Cardiac septum (tissue), 1 donor: ENCODE results near the gene EFHB. TPM values are rescaled to one million over a fixed set of nuclear protein-coding genes. Genes with fewer than 3 reads are reported as not detected.
"Not testable (repeated sequence)": the region's sequence is repeated elsewhere in the genome, so short reads cannot be mapped to it uniquely, and the experiment has no call there.

Experiments
- DNase-seq: peaks from one replicate; pipeline ENCODE4 v3.0.0-alpha.2; 2020; ENCODE audit warnings: low spot score
- intact Hi-C: fragments of 100-400 bp; cut with DNase I; formaldehyde crosslinking; loops from one replicate; pipeline ENCODE4 v1.14.0; 2022
- total RNA-seq: library from RNA; stranded (reverse); fragmentation: NEBNext Ultra II Directional; extraction: Animal tissue kit (Norgen Biotek cat#: 25700); gene quantifications from one replicate; pipeline ENCODE4 v1.2.1, GENCODE V29; 2021
- donor health status: DM: no; HTN: no; CAD: no.

EFHB gene
- total RNA-seq, 1 donor from 2014 or later: 0.59 TPM

GRCh38 chr3:19932422-19932821 is 1.6 kb downstream of the EFHB start:
- intact Hi-C loops: no loop called here
- no peak for DNase-seq

- intact Hi-C loops: no loop called here
- DNase-seq: no peak
Observed at GRCh38 chr3:19931767-19932188, 2.2 kb downstream of the EFHB start.

GRCh38 chr3:19931180-19931692 is 2.8 kb downstream of the EFHB start:
- intact Hi-C loops: no loop called here
- no peak for DNase-seq

GRCh38 chr3:19920401-19921080 is 13.5 kb downstream of the EFHB start:
- intact Hi-C loops: no loop called here

GRCh38 chr3:19917167-19917566 is 16.9 kb downstream of the EFHB start:
- DNase-seq: no peak
- intact Hi-C loops: no loop called here

More at GRCh38 chr3:19920401-19921080, 13.5 kb downstream of the EFHB start:
- DNase-seq: no peak

- DNase-seq: no peak
- intact Hi-C loops: no loop called here
Observed at GRCh38 chr3:19911452-19911851, 22.6 kb downstream of the EFHB start.

GRCh38 chr3:19907523-19907922 is 26.5 kb downstream of the EFHB start:
- no peak for DNase-seq
- intact Hi-C loops: no loop called here

GRCh38 chr3:19903649-19904048 is 30.4 kb downstream of the EFHB start:
- intact Hi-C loops: no loop called here
- DNase-seq: no peak

GRCh38 chr3:19901918-19902317 is 32.1 kb downstream of the EFHB start:
- no peak for DNase-seq
- intact Hi-C loops: no loop called here

GRCh38 chr3:19901337-19901736 is 32.7 kb downstream of the EFHB start:
- no peak for DNase-seq
- intact Hi-C loops: no loop called here

GRCh38 chr3:19899833-19900232 is 34.2 kb downstream of the EFHB start:
- DNase-seq, intact Hi-C loops: not testable (repeated sequence)

GRCh38 chr3:19899264-19899663 is 34.8 kb downstream of the EFHB start:
- DNase-seq: no peak
- intact Hi-C loops: no loop called here

GRCh38 chr3:19898721-19899120 is 35.3 kb downstream of the EFHB start:
- no peak for DNase-seq
- intact Hi-C loops: no loop called here

GRCh38 chr3:19891740-19892139 is 42.3 kb downstream of the EFHB start:
- DNase-seq: no peak
- intact Hi-C loops: no loop called here

GRCh38 chr3:19888428-19889152 is 45.4 kb downstream of the EFHB start:
- intact Hi-C loops: loop anchor here (5.0 kb wide), 2 partner anchors 59 to 154 kb away; partner anchors contain the start of genes KAT2B and RAB5A

GRCh38 chr3:19887122-19887521 is 46.9 kb downstream of the EFHB start:
- not testable (repeated sequence) for DNase-seq
- intact Hi-C loops: loop anchor here (5.0 kb wide), 2 partner anchors 60 to 155 kb away; partner anchors contain the start of genes KAT2B and RAB5A

More at GRCh38 chr3:19888428-19889152, 45.4 kb downstream of the EFHB start:
- DNase-seq: no peak

- intact Hi-C loops: loop anchor here (5.0 kb wide), 2 partner anchors 61 to 156 kb away; partner anchors contain the start of genes KAT2B and RAB5A
- DNase-seq: no peak
Observed at GRCh38 chr3:19886404-19886803, 47.6 kb downstream of the EFHB start.

- intact Hi-C loops: loop anchor here (5.0 kb wide), 2 partner anchors 62 to 157 kb away; partner anchors contain the start of genes KAT2B and RAB5A
- no peak for DNase-seq
Observed at GRCh38 chr3:19885468-19885867, 48.5 kb downstream of the EFHB start.

GRCh38 chr3:19881852-19882251 is 52.2 kb downstream of the EFHB start:
- intact Hi-C loops: no loop called here
- DNase-seq: no peak

GRCh38 chr3:19881036-19881435 is 53.0 kb downstream of the EFHB start:
- DNase-seq: no peak
- intact Hi-C loops: no loop called here

GRCh38 chr3:19877656-19878055 is 56.4 kb downstream of the EFHB start:
- intact Hi-C loops: no loop called here
- DNase-seq: no peak
